Activated CD8-positive, alpha-beta T cell treated with anti-CD3 and anti-CD28 coated beads for 36 hours (primary cell): ENCODE measurements around the gene CR1L. TPM values are rescaled to one million over a fixed set of nuclear protein-coding genes. Genes with fewer than 3 reads are reported as not detected.
"Not testable (repeated sequence)": the region's sequence is repeated elsewhere in the genome, so short reads cannot be mapped to it uniquely, and the experiment has no call there.

Experiments used
- ATAC-seq: fragments of 200-7000 bp; cut with Tn5 transposase; one replicate; pipeline ENCODE4 v1.10.0; 2021; ENCODE audit warnings: mild to moderate bottlenecking, moderate library complexity
- CTCF ChIA-PET: fragments of 350-600 bp; sonication (Branson Sonifier 250); formaldehyde crosslinking; loops from one replicate; lab custom pipeline; 2021; ENCODE audit warnings: antibody characterized with exemption; lab: Charles Lee
- POLR2A ChIA-PET: fragments of 350-600 bp; sonication (Branson Sonifier 250); formaldehyde crosslinking; loops from one replicate; lab custom pipeline; 2021; ENCODE audit warnings: antibody characterized with exemption; lab: Charles Lee
- DNase-seq: peaks from one replicate; pipeline ENCODE4 v3.0.0-alpha.2; 2020
- H3K27ac Mint-ChIP-seq: one replicate; pipeline ENCODE4 v1.8.0; 2021; ENCODE audit warnings: mild to moderate bottlenecking, mixed read lengths
- H3K27me3 Mint-ChIP-seq: one replicate; pipeline ENCODE4 v1.8.0; 2021; ENCODE audit warnings: mixed read lengths
- H3K36me3 Mint-ChIP-seq: one replicate; pipeline ENCODE4 v1.8.0; 2021; ENCODE audit warnings: low read depth, mixed read lengths
- H3K4me1 Mint-ChIP-seq: one replicate; pipeline ENCODE4 v1.8.0; 2021; ENCODE audit warnings: low read depth, mixed read lengths
- H3K4me3 Mint-ChIP-seq: one replicate; pipeline ENCODE4 v1.8.0; 2021; ENCODE audit warnings: mild to moderate bottlenecking, moderate library complexity, mixed read lengths
- H3K9me3 Mint-ChIP-seq: one replicate; pipeline ENCODE4 v1.8.0; 2021; ENCODE audit warnings: mixed read lengths
- CTCF ChIP-seq: fragments of 200-600 bp; IDR thresholded peaks from one replicate; pipeline ENCODE4 v1.8.0; 2022; ENCODE audit warnings: antibody characterized with exemption, mild to moderate bottlenecking
- intact Hi-C: fragments of 100-400 bp; cut with micrococcal nuclease; formaldehyde crosslinking; loops from one replicate; pipeline ENCODE4 v1.10.0; 2022
- total RNA-seq, 2 experiments: library from RNA; stranded (reverse); gene quantifications; one replicate each; pipeline ENCODE4 v1.2.3, GENCODE V29; 2021

CR1L gene
- total RNA-seq, 2 experiments from 2014 or later, result not detected

GRCh38 chr1:207627496-207627895 is 17.4 kb upstream of the CR1L start:
- ATAC-seq (no peak), DNase-seq (no peak)
- no peak overlapping the region for H3K4me3 Mint-ChIP-seq
- no peaks in the 10 kb centered on the region for H3K27me3 Mint-ChIP-seq
- intact Hi-C loops, result no loop called here
- H3K9me3 Mint-ChIP-seq, result no peaks in the 10 kb centered on the region
- no peaks in the 10 kb centered on the region for H3K36me3 Mint-ChIP-seq
- ChIA-PET POLR2A (no interaction called here), CTCF (interaction anchor here (1.1 kb wide), 1 partner anchor 10 kb away, joined by 4 read pairs; no protein-coding TSS in a partner anchor)
- no peak overlapping the region for H3K27ac Mint-ChIP-seq
- no peak for TF ChIP-seq CTCF
- no peaks in the 10 kb centered on the region for H3K4me1 Mint-ChIP-seq

- TF ChIP-seq CTCF, result no peak
- H3K4me3 Mint-ChIP-seq, result no peak overlapping the region
- H3K36me3 Mint-ChIP-seq, result no peaks in the 10 kb centered on the region
- intact Hi-C loops, result no loop called here
- ChIA-PET CTCF (interaction anchor here (1.1 kb wide), 1 partner anchor 11 kb away, joined by 4 read pairs; no protein-coding TSS in a partner anchor), POLR2A (no interaction called here)
- ATAC-seq (no peak), DNase-seq (no peak)
- H3K27me3 Mint-ChIP-seq, result no peaks in the 10 kb centered on the region
- no peak overlapping the region for H3K27ac Mint-ChIP-seq
- H3K4me1 Mint-ChIP-seq, result no peaks in the 10 kb centered on the region
- no peaks in the 10 kb centered on the region for H3K9me3 Mint-ChIP-seq
Measured at GRCh38 chr1:207628776-207629175, 16.2 kb upstream of the CR1L start.

- Mint-ChIP-seq H3K36me3 (no peaks in the 10 kb centered on the region), H3K4me1 (no peaks in the 10 kb centered on the region), H3K27me3 (no peaks in the 10 kb centered on the region), H3K27ac (no peak overlapping the region), H3K9me3 (no peaks in the 10 kb centered on the region), H3K4me3 (no peak overlapping the region)
- ChIA-PET CTCF (interaction anchor here (3.0 kb wide), 1 partner anchor 11 kb away, joined by 12 read pairs; no protein-coding TSS in a partner anchor), POLR2A (no interaction called here)
- ATAC-seq (no peak), DNase-seq (no peak)
- intact Hi-C loops, result no loop called here
- no peak for TF ChIP-seq CTCF
Measured at GRCh38 chr1:207631137-207631536, 13.8 kb upstream of the CR1L start.

GRCh38 chr1:207633226-207633625 is 11.7 kb upstream of the CR1L start:
- no peaks in the 10 kb centered on the region for H3K27me3 Mint-ChIP-seq
- CTCF ChIA-PET, result no interaction called here
- no peaks in the 10 kb centered on the region for H3K4me1 Mint-ChIP-seq
- POLR2A ChIA-PET, result no interaction called here
- no peak overlapping the region for H3K4me3 Mint-ChIP-seq
- H3K36me3 Mint-ChIP-seq, result no peaks in the 10 kb centered on the region
- no peak for DNase-seq
- no peak for TF ChIP-seq CTCF
- no peak for ATAC-seq
- intact Hi-C loops, result no loop called here
- no peaks in the 10 kb centered on the region for H3K9me3 Mint-ChIP-seq
- H3K27ac Mint-ChIP-seq, result no peak overlapping the region

- H3K27me3 Mint-ChIP-seq, CTCF ChIA-PET, H3K9me3 Mint-ChIP-seq, DNase-seq, ATAC-seq, H3K4me1 Mint-ChIP-seq, H3K27ac Mint-ChIP-seq, intact Hi-C loops, H3K36me3 Mint-ChIP-seq, H3K4me3 Mint-ChIP-seq, POLR2A ChIA-PET: not testable (repeated sequence)
Measured at GRCh38 chr1:207633699-207634289, 11.1 kb upstream of the CR1L start.

- H3K4me1 Mint-ChIP-seq, H3K36me3 Mint-ChIP-seq, DNase-seq, H3K4me3 Mint-ChIP-seq, H3K9me3 Mint-ChIP-seq, H3K27ac Mint-ChIP-seq, intact Hi-C loops, H3K27me3 Mint-ChIP-seq, CTCF ChIA-PET, POLR2A ChIA-PET, ATAC-seq: not testable (repeated sequence)
Measured at GRCh38 chr1:207634293-207634692, 10.6 kb upstream of the CR1L start.

GRCh38 chr1:207635569-207636186 is 9.3 kb upstream of the CR1L start:
- H3K27ac Mint-ChIP-seq, H3K27me3 Mint-ChIP-seq, DNase-seq, POLR2A ChIA-PET, ATAC-seq, H3K4me3 Mint-ChIP-seq, CTCF ChIA-PET, H3K9me3 Mint-ChIP-seq, H3K36me3 Mint-ChIP-seq, H3K4me1 Mint-ChIP-seq, intact Hi-C loops: not testable (repeated sequence)

GRCh38 chr1:207638487-207639145 is 6.3 kb upstream of the CR1L start:
- CTCF ChIA-PET, H3K27ac Mint-ChIP-seq, H3K27me3 Mint-ChIP-seq, intact Hi-C loops, DNase-seq, H3K4me3 Mint-ChIP-seq, H3K4me1 Mint-ChIP-seq, ATAC-seq, POLR2A ChIA-PET, H3K9me3 Mint-ChIP-seq, H3K36me3 Mint-ChIP-seq: not testable (repeated sequence)
